Osteoblast (primary cell): ENCODE data around the gene ID3. TPM values are rescaled to one million over a fixed set of nuclear protein-coding genes. Genes with fewer than 3 reads are reported as not detected.

ENCODE experiments used
- DNase-seq: peaks from one replicate; pipeline ENCODE4 v3.0.0; 2011; ENCODE audit warnings: low spot score, mixed read lengths; ENCODE audit not compliant: insufficient read length; ENCODE audit errors: missing footprints
- H2AFZ ChIP-seq: 2 replicates; pipeline ENCODE4 v1.6.0; 2011; ENCODE audit warnings: mild to moderate bottlenecking, low read length
- H3K27ac ChIP-seq: 2 replicates; pipeline ENCODE4 v1.5.1; 2011; ENCODE audit warnings: mild to moderate bottlenecking, low read depth, low read length, moderate library complexity
- H3K27me3 ChIP-seq: 2 replicates; pipeline ENCODE4 v1.6.0; 2012; ENCODE audit warnings: mild to moderate bottlenecking, control low read depth, inconsistent platforms, low read length, moderate library complexity; ENCODE audit not compliant: insufficient read depth
- H3K36me3 ChIP-seq: 2 replicates; pipeline ENCODE4 v1.5.1; 2011; ENCODE audit warnings: mild to moderate bottlenecking, low read length, control low read depth, moderate library complexity; ENCODE audit not compliant: insufficient read depth
- H3K4me1 ChIP-seq: 2 replicates; pipeline ENCODE4 v1.5.1; 2011; ENCODE audit warnings: mild to moderate bottlenecking, low read length, control low read depth, moderate library complexity; ENCODE audit not compliant: insufficient read depth
- H3K4me2 ChIP-seq: 2 replicates; pipeline ENCODE4 v1.6.0; 2011; ENCODE audit warnings: mild to moderate bottlenecking, low read length; ENCODE audit not compliant: insufficient read depth
- H3K4me3 ChIP-seq: fragments of 200-600 bp; sonication (generic); 3 replicates; pipeline ENCODE4 v1.5.1; 2012; ENCODE audit warnings: mild to moderate bottlenecking, low read length, inconsistent platforms; ENCODE audit not compliant: insufficient read depth
- H3K79me2 ChIP-seq: 2 replicates; pipeline ENCODE4 v1.6.0; 2012; ENCODE audit warnings: mild to moderate bottlenecking, low read length, control low read depth, inconsistent platforms; ENCODE audit not compliant: insufficient read depth
- H3K9me3 ChIP-seq: 2 replicates; pipeline ENCODE4 v1.5.1; 2011; ENCODE audit warnings: low read depth, low read length, control low read depth
- H4K20me1 ChIP-seq: 2 replicates; pipeline ENCODE4 v1.6.0; 2012; ENCODE audit warnings: mild to moderate bottlenecking, low read length, control low read depth; ENCODE audit not compliant: insufficient read depth
- CTCF ChIP-seq: IDR thresholded peaks from 2 replicates; pipeline ENCODE4 v1.5.1; 2011; ENCODE audit warnings: mild to moderate bottlenecking, low read depth, low read length, moderate library complexity; ENCODE audit errors: extremely low read depth
- total RNA-seq: library from RNA; depleted of rRNA; stranded (reverse); fragments of >200 nt; gene quantifications from 2 replicates; pipeline ENCODE4 v1.2.3, GENCODE V29; 2012

The ID3 gene, protein sequence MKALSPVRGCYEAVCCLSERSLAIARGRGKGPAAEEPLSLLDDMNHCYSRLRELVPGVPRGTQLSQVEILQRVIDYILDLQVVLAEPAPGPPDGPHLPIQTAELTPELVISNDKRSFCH
- 177 and 240 TPM in 2 replicates for total RNA-seq

DNA sequence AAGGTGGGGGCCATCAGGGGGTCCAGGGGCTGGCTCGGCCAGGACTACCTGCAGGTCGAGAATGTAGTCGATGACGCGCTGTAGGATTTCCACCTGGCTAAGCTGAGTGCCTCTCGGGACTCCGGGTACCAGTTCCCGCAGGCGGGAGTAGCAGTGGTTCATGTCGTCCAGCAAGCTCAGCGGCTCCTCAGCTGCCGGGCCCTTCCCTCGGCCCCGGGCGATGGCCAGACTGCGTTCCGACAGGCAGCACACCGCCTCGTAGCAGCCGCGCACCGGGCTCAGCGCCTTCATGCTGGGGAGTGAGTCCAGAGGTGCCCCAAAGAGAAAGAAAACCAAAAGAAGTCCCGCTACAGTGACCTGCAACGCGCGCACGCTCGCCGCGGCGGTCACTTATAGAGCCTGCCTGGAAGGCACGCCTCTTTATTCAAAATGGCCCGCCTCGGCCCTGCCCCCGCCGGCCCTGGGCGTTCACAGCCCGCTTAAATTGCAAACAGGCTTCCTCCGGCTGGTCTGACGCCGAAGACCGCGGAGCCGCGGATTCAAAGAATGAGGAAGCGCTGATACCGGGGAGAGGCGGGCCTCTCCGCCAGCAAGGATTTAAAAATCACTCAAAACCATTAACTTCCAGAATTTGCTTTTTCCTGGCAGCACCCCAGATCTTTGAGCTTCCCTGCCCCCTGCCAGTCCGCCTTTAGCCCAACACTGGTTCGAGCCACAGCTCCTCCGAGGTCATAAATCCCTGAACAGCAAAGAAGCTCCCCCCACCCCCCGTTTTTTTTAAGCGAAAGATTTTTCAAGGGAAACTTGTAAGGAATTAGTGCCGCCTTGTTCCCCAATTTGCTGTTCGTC, at the start of gene ID3:
Gene ID3 (minus strand): TSS at position 366 of the 849 bp plus-strand sequence. CDS start 75 bp downstream, at position 291.
- no peak within 1 kb of the TSS for H2AFZ ChIP-seq
- no peak for TF ChIP-seq CTCF
- H3K27me3 ChIP-seq, result no peaks in the 10 kb centered on the region
- peaks cover 66% of the 10 kb centered on the region for H3K4me1 ChIP-seq
- peak within 1 kb of the TSS; percentile 90 for H3K4me3 ChIP-seq
- H3K27ac ChIP-seq, result peak within 1 kb of the TSS; percentile 97
- H3K4me2 ChIP-seq, result peak within 1 kb of the TSS; percentile 95
- no peaks in the 10 kb centered on the region for H3K9me3 ChIP-seq
- H3K36me3 ChIP-seq, result peaks cover 10% of the 10 kb centered on the region
- H4K20me1 ChIP-seq, result peaks cover 20% of the 10 kb centered on the region
- DNase-seq, result peak; percentile 96
- H3K79me2 ChIP-seq, result peaks cover 24% of the 10 kb centered on the region

DNA sequence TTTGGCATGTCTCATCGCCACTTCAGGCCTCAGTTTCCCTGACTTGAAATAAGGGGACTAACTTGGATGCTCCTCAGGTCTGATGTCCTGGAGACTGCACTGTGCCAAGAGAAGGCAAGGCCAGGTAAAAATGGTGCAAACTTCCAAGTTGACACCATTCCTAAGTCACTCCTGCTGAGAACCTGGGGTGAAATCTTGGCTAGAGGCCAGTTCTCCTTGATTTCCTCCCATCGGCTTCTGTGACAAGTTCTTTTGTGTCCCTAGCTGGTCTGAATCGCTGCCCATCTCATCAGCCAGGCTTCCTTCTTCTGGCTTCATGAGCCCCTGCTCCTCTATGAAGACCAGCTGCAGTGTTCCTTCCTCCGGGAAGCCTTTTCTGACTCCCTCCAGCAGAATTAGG, 48.6 kb upstream of the ID3 start:
- no peak for DNase-seq
- Histone ChIP-seq H3K9me3 (no peaks in the 10 kb centered on the region), H3K4me2 (no peak overlapping the region), H3K79me2 (no peaks in the 10 kb centered on the region), H3K4me3 (no peak overlapping the region), H3K27me3 (no peaks in the 10 kb centered on the region), H3K27ac (no peak overlapping the region), H3K36me3 (no peaks in the 10 kb centered on the region), H2AFZ (no peak overlapping the region), H4K20me1 (no peaks in the 10 kb centered on the region), H3K4me1 (no peaks in the 10 kb centered on the region)
- no peak for TF ChIP-seq CTCF

DNA sequence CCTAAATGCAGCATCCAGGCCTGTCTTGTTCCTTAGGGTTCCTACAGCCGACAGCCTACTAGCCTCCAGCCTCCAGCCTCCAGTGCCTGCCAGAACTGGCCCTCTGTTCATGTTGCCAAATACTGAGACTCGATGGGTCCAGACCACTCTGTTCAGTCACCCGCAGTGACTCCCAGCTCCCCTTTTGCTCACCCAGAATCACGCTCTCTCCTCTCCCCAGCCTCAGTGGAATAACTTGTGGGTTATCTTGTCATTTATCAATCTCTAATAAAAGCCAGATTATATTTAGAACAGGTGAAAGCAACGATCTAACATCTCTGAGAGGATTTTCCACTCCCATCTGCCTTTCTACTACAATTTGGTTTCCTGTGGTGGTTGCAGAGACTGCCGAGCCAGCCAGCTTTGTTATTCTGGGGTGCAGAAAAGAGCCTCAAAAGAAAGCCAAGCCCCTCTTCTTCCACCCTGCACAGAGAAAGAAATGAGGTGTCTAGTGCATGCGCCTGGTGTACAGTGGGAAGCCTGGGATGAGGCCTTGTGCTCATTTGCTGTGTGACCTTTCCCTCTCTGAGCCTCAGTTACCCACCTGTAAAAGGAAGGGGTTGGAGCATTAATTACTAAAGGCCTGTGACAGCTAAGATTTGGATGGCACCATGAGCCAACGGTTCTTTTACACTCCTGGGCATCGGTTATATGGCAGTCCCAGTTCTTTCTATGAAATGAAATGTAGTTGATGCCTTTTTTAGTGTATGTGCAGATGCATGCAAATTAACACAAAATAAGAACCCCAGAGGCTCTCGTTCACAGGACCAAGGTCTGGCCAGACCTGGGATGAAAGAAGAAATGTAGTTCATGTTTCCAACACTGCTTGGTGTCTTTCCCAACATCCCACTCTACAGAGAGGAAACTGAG, 42.9 kb upstream of the ID3 start:
- DNase-seq, result no peak
- Histone ChIP-seq H3K4me2 (no peak overlapping the region), H3K4me3 (no peak overlapping the region), H3K36me3 (no peaks in the 10 kb centered on the region), H2AFZ (no peak overlapping the region), H4K20me1 (no peaks in the 10 kb centered on the region), H3K27ac (no peak overlapping the region), H3K4me1 (no peaks in the 10 kb centered on the region), H3K79me2 (no peaks in the 10 kb centered on the region), H3K27me3 (no peaks in the 10 kb centered on the region), H3K9me3 (no peaks in the 10 kb centered on the region)
- TF ChIP-seq CTCF, result no peak
